Measurements from ENCODE around the gene P2RY13.

Gene P2RY13

GRCh38 chr3:151329363-151329762 is at the start of gene P2RY13:
Gene P2RY13, minus strand, starts transcription at chr3:151329549. Its CDS starts 21 bp downstream, at chr3:151329528.
- FAIRE-seq: no peak

- no peak for FAIRE-seq
Measured at GRCh38 chr3:151377768-151378385, 48.5 kb upstream of the P2RY13 start.

GRCh38 chr3:151372063-151372820 is 42.9 kb upstream of the P2RY13 start:
- no peak for FAIRE-seq

- no peak for FAIRE-seq
Measured at GRCh38 chr3:151371526-151371925, 42.2 kb upstream of the P2RY13 start.

- no peak for FAIRE-seq
Measured at GRCh38 chr3:151367448-151367847, 38.1 kb upstream of the P2RY13 start.

GRCh38 chr3:151366993-151367392 is 37.6 kb upstream of the P2RY13 start:
- FAIRE-seq: no peak

- no peak for FAIRE-seq
Measured at GRCh38 chr3:151362751-151363174, 33.4 kb upstream of the P2RY13 start.

GRCh38 chr3:151357463-151357850 is 28.1 kb upstream of the P2RY13 start:
- FAIRE-seq: no peak

GRCh38 chr3:151356794-151357462 is 27.6 kb upstream of the P2RY13 start:
- no peak for FAIRE-seq

GRCh38 chr3:151351648-151352047 is 22.3 kb upstream of the P2RY13 start:
- no peak for FAIRE-seq

GRCh38 chr3:151351219-151351618 is 21.9 kb upstream of the P2RY13 start:
- FAIRE-seq: no peak

GRCh38 chr3:151350656-151351055 is 21.3 kb upstream of the P2RY13 start:
- FAIRE-seq: no peak

GRCh38 chr3:151347432-151347831 is 18.1 kb upstream of the P2RY13 start:
- no peak for FAIRE-seq

- no peak for FAIRE-seq
Measured at GRCh38 chr3:151346292-151346691, 16.9 kb upstream of the P2RY13 start.

- no peak for FAIRE-seq
Measured at GRCh38 chr3:151345859-151346258, 16.5 kb upstream of the P2RY13 start.

- FAIRE-seq: no peak
Measured at GRCh38 chr3:151331696-151332095, 2.3 kb upstream of the P2RY13 start.

GRCh38 chr3:151330899-151331298 is 1.6 kb upstream of the P2RY13 start:
- no peak for FAIRE-seq

GRCh38 chr3:151330379-151330778 is 1.0 kb upstream of the P2RY13 start:
- no peak for FAIRE-seq

GRCh38 chr3:151328298-151328995 is 902 bp downstream of the P2RY13 start:
- FAIRE-seq: no peak

GRCh38 chr3:151327571-151328198 is 1.7 kb downstream of the P2RY13 start:
- FAIRE-seq: peak; percentile 87

GRCh38 chr3:151322511-151322910 is 6.8 kb downstream of the P2RY13 start:
- FAIRE-seq: no peak

GRCh38 chr3:151321526-151321925 is 7.8 kb downstream of the P2RY13 start:
- no peak for FAIRE-seq

GRCh38 chr3:151320131-151320530 is 9.2 kb downstream of the P2RY13 start:
- no peak for FAIRE-seq
